Aorta (tissue), 5 donors: Measurements from ENCODE around the gene NELL1. TPM values are rescaled to one million over a fixed set of nuclear protein-coding genes. Genes with fewer than 3 reads are reported as not detected.

Experiments
- ATAC-seq: fragments of 200-7000 bp; cut with Tn5 transposase; one replicate; pipeline ENCODE4 v1.9.1; 2022; ENCODE audit warnings: moderate library complexity; ENCODE audit not compliant: low FRiP score
- DNase-seq, 2 donors: peaks; one replicate each; pipeline ENCODE4 v3.0.0-alpha.2; 2020
- H3K27ac ChIP-seq, 2 donors: one replicate each; pipeline ENCODE4 v1.5.1; 2013; ENCODE audit warnings: low read length in 2 of 2, mild to moderate bottlenecking in 2 of 2, moderate library complexity in 2 of 2, control low read depth in 1 of 2, inconsistent platforms in 1 of 2, low read depth in 1 of 2
- H3K27me3 ChIP-seq, 2 donors: one replicate each; pipeline ENCODE4 v1.6.1; 2013; ENCODE audit warnings: control low read depth in 1 of 2, low read length in 1 of 2, mild to moderate bottlenecking in 1 of 2, moderate library complexity in 1 of 2; ENCODE audit not compliant: insufficient read depth in 2 of 2, control insufficient read depth in 1 of 2
- H3K36me3 ChIP-seq, 2 donors: one replicate each; pipeline ENCODE4 v1.6.1; 2013; ENCODE audit warnings: control low read depth in 1 of 2, low read length in 1 of 2, mild to moderate bottlenecking in 1 of 2; ENCODE audit not compliant: insufficient read depth in 2 of 2, control insufficient read depth in 1 of 2
- H3K4me1 ChIP-seq, 2 donors: one replicate each; pipeline ENCODE4 v1.6.1; 2013; ENCODE audit warnings: low read length in 2 of 2, control low read depth in 1 of 2, mild to moderate bottlenecking in 1 of 2, moderate library complexity in 1 of 2; ENCODE audit not compliant: insufficient read depth in 2 of 2, control insufficient read depth in 1 of 2
- H3K4me3 ChIP-seq, 2 donors: one replicate each; pipeline ENCODE4 v1.5.1; 2013; ENCODE audit warnings: low read length in 2 of 2, control low read depth in 1 of 2, mild to moderate bottlenecking in 1 of 2
- H3K9me3 ChIP-seq: one replicate; pipeline ENCODE4 v1.6.1; 2013; ENCODE audit warnings: mild to moderate bottlenecking, low read length; ENCODE audit not compliant: control insufficient read depth
- WGBS, 2 donors: extraction: QIAGEN DNeasy Blood & Tissue Kit; methylation state at CpG; one replicate each; pipeline ENCODE4 v1.1.7; 2013; 5-methylcytosine and 5-hydroxymethylcytosine counted together
- intact Hi-C, 2 donors: fragments of 100-400 bp; cut with DNase I; formaldehyde crosslinking; loops; one replicate each; pipeline versions ENCODE4 v1.14.2 to v1.15.0; 2022
- polyA plus RNA-seq, 2 donors: library from polyadenylated mRNA; stranded (reverse); fragments of 200-250 nt; gene quantifications; one replicate each; pipeline ENCODE4 v1.2.3, GENCODE V29; 2013
- total RNA-seq, 2 donors: library from RNA; stranded (reverse); fragmentation: NEBNext Ultra II Directional; extraction: Animal tissue kit (Norgen Biotek cat#: 25700); gene quantifications; one replicate each; pipeline ENCODE4 v1.2.1, GENCODE V29; 2021
- donor health status: healthy with polysubstance abuse.
- donor health status: Bipolar disorder and iron deficiency.
- donor health status: DM: no; HTN: no; CAD: no.
- donor health status: DM: no; HTN: no; CAD: no.
- donor health status: DM: yes; HTN: yes; CAD: no.

Gene NELL1
- total and polyA plus RNA-seq, 4 donors: 0.88 TPM; not detected in 3

DNA sequence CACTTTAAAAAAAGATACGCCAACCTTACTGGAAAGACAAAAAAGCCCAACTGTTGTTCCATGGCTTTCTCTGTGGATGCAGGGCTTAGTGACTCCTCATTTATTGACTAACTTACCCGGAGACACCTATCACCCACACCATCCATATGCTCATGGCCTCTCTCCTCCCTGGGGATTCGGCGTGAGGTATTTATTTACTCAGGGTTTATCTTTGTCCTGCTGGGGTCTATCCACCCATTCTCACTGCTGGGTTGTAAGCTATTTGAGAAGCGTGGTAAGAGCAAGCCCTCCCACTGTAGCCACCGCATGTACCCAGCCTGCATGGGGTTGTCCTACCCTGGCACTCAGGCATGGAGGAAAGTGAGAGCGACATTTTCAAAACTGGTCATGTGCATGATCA is 93.6 kb downstream of the NELL1 start:
- intact Hi-C loops: no loop called here
- H3K4me1 ChIP-seq: no peaks in the 10 kb centered on the region
- no peak for ATAC-seq
- no peaks in the 10 kb centered on the region for H3K27me3 ChIP-seq
- H3K27ac ChIP-seq: no peak overlapping the region
- no peak overlapping the region for H3K4me3 ChIP-seq
- WGBS, 2 donors: 66 to 76% methylated on average over 7 of the region's 7 CpGs
- no peaks in the 10 kb centered on the region for H3K9me3 ChIP-seq
- no peak for DNase-seq
- no peaks in the 10 kb centered on the region for H3K36me3 ChIP-seq

DNA sequence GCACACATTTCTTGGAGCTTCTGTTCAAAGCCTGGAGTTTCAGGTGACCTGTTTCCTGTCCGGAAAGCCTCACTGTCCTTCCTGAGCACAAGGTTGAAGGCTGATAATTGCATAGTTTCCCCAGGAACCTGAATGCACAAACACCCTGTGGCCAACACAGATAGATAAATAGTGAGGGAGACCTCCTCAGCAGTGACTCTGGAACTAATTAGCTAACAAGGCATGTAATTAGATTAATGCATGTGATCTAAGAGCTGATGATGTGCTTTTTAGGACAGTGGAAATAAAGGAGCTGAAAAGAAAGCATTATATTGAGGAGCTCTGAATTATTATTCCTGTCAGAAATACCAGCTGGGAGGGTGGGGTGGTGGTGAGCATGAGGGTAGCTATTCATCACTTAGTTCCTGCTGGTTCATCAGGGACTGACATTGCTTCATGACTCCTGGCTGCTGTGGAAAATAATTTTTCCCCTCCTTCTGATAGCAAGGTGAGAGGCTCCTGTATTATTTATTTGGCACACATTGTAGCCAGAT is 101.1 kb downstream of the NELL1 start:
- 54 to 55% methylated on average over 1 of the region's 1 CpG for WGBS, 2 donors
- Histone ChIP-seq H3K27me3 (no peaks in the 10 kb centered on the region), H3K4me1 (no peaks in the 10 kb centered on the region), H3K9me3 (no peaks in the 10 kb centered on the region), H3K36me3 (no peaks in the 10 kb centered on the region), H3K27ac (no peak overlapping the region), H3K4me3 (no peak overlapping the region)
- intact Hi-C loops: no loop called here
- DNase-seq: no peak
- no peak for ATAC-seq

DNA sequence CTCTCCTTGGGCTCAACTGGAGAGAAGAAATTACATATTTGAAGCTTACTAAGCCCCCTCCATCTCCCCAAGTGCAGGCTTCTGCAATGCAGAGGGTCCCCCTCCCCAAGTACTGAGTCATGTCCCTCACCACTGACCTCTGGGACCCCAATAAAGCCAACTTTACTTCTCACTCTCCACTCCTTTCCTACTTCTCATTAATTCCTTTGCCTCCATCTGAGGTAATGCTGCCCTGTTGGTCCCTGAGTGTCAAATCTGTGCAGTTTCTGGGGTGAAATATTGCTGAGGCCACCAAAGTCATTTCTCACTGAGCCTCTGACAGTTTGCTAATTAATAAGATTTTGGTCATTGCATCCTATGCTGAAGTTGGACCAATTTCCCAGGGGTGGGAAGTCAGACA is 101.6 kb downstream of the NELL1 start:
- Histone ChIP-seq H3K27me3 (no peaks in the 10 kb centered on the region), H3K36me3 (no peaks in the 10 kb centered on the region), H3K4me1 (no peaks in the 10 kb centered on the region), H3K27ac (no peak overlapping the region), H3K9me3 (no peaks in the 10 kb centered on the region), H3K4me3 (no peak overlapping the region)
- intact Hi-C loops: no loop called here
- ATAC-seq: no peak
- DNase-seq: no peak

DNA sequence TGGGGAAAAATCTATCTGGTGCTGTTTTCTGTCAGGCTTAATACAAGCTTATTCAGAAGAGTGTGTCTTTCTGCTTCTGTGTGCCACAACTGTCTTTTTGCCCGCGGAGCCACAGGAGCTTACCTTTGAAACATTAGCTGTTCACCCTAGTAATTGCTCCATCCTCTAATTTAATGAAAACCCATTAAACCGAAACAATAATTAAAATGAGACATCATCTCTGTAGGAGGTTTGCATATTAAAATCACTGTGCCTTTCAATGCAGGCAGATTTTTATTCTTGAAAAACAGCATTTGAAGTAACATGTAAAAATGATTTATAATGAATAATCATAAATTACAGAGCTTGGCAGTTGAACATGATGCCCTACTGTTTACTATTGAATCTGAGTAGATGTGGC is 102.3 kb downstream of the NELL1 start:
- no peaks in the 10 kb centered on the region for H3K27me3 ChIP-seq
- no peak overlapping the region for H3K27ac ChIP-seq
- no peaks in the 10 kb centered on the region for H3K4me1 ChIP-seq
- no peak for DNase-seq
- no peak for ATAC-seq
- no peak overlapping the region for H3K4me3 ChIP-seq
- no peaks in the 10 kb centered on the region for H3K9me3 ChIP-seq
- no peaks in the 10 kb centered on the region for H3K36me3 ChIP-seq
- 82 to 84% methylated on average over 3 of the region's 3 CpGs for WGBS, 2 donors
- intact Hi-C loops: no loop called here

DNA sequence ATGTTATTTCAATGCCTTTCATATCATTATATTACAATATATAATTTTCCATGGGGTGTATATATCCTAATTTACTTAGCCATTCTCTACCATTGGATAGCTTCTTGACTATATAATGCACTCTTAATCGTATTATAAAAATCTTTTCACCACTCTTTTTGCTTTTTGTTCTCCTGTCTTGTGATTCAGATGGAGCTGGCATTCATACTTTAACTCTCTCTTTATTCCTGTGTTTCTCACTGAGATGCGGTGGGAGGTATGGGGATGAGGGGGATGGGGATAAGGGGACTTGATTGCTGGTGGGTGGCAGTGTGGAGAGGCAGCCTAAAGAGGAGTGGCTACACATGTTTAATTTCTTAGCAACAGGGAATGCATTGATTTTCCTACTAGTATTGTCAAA is 105.9 kb downstream of the NELL1 start:
- Histone ChIP-seq H3K4me1 (no peaks in the 10 kb centered on the region), H3K27ac (no peak overlapping the region), H3K27me3 (no peaks in the 10 kb centered on the region), H3K36me3 (no peaks in the 10 kb centered on the region), H3K9me3 (no peaks in the 10 kb centered on the region), H3K4me3 (no peak overlapping the region)
- no peak for DNase-seq
- ATAC-seq: no peak
- intact Hi-C loops: no loop called here
- WGBS, 2 donors: 64 to 67% methylated on average over 2 of the region's 2 CpGs

DNA sequence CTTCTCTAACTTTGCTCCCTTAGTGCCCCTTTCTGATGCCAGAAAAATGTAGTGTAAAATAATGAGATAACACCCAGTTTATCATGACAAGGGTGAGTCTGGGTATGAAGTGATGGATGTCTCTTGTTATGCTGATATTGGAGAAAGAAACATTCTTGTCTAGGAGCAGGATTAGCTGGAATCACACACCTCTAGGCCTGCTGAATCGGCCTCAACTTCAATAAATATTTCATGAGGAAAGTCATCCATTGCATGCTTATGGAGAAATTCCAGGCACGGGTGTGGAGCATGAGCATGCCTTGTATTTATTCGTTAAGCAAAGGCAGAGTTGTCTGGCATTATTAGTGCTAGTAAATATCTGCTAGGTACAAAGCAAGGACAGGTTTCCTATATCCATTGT is 113.4 kb downstream of the NELL1 start:
- WGBS, 2 donors: 74 to 75% methylated on average over 3 of the region's 3 CpGs
- intact Hi-C loops: no loop called here

DNA sequence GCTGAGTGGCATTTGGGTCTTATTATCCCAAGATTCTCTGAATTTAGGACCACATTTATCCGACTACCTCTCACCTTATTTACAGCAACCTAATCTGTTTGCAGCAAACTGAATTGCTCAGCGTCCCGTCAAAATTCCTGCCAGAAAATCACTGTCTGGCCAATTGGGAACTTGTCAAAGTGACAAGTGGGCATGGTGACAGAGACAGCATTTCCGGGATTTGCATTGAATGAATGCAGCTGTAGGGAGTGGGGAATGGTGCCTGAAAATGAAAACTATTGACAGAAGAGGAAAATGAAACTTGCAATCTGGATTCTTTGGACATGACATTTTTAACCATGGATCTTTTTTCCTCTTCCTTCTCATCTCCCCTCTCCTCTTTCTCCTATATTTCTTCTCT is 113.8 kb downstream of the NELL1 start:
- ATAC-seq: no peak
- WGBS, 2 donors: 65 to 67% methylated on average over 4 of the region's 4 CpGs
- Histone ChIP-seq H3K27me3 (peaks cover 0 to 2% of the 10 kb centered on the region in 2 donors), H3K4me1 (no peaks in the 10 kb centered on the region), H3K4me3 (no peak overlapping the region), H3K36me3 (no peaks in the 10 kb centered on the region), H3K9me3 (no peaks in the 10 kb centered on the region), H3K27ac (no peak overlapping the region)
- intact Hi-C loops: no loop called here
- DNase-seq: no peak

More for the DNA sequence above, 113.4 kb downstream of the NELL1 start:
- Histone ChIP-seq H3K4me3 (no peak overlapping the region), H3K9me3 (no peaks in the 10 kb centered on the region), H3K27me3 (peaks cover 0 to 2% of the 10 kb centered on the region in 2 donors), H3K36me3 (no peaks in the 10 kb centered on the region), H3K27ac (no peak overlapping the region), H3K4me1 (no peaks in the 10 kb centered on the region)
- DNase-seq: no peak
- ATAC-seq: no peak

DNA sequence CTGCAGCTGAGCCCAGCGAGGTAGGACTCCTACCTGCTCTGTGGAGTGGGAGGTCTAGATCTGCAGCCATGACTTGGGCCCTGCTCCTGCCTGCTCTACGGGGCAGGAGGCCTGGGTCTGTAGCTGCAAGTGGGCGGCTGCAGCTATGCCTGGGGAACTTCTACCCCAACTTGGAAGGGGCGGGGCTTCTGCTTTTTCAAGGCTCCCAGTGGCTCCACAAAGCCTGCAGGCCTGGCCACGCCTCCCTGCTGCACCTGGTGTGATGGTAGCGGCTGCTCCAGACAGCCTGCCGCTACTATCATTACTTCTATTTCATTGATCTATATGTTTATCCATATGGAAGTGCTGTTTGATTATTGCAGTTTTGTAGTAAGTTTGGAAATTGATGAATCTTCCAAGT is 121.2 kb downstream of the NELL1 start:
- intact Hi-C loops: no loop called here
- Histone ChIP-seq H3K4me1 (no peaks in the 10 kb centered on the region), H3K9me3 (no peaks in the 10 kb centered on the region), H3K27ac (no peak overlapping the region), H3K36me3 (no peaks in the 10 kb centered on the region), H3K27me3 (no peaks in the 10 kb centered on the region), H3K4me3 (no peak overlapping the region)
- ATAC-seq (no peak), DNase-seq (no peak)
- WGBS, 2 donors: 71 to 78% methylated on average over 7 of the region's 7 CpGs

DNA sequence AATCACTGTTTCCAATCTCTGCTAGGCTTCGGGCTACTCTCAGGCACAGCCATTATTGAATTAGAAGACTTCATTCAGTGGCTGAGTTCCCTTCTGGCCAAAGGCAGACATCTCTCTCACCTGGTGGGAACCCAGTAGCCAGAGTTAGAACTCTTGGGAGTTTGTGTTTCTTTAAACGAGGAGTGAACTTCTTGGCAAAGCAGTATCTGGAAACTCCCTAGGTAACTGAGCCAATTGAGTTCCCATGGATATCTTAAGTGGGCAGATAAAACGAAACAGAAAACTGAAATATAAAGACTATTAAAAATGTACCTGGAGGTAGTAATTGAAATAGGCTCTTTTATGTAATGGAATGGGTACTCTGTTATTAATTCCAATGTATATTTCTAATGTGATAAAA is 125.6 kb downstream of the NELL1 start:
- DNase-seq (no peak), ATAC-seq (no peak)
- intact Hi-C loops: no loop called here
- Histone ChIP-seq H3K27ac (no peak overlapping the region), H3K4me3 (no peak overlapping the region), H3K4me1 (no peaks in the 10 kb centered on the region), H3K27me3 (no peaks in the 10 kb centered on the region), H3K9me3 (no peaks in the 10 kb centered on the region), H3K36me3 (no peaks in the 10 kb centered on the region)
- WGBS, 2 donors: 62 to 76% methylated on average over 3 of the region's 3 CpGs
